Measurements from ENCODE around the gene RHOBTB1.
"Not testable (repeated sequence)": the region's sequence is repeated elsewhere in the genome, so short reads cannot be mapped to it uniquely, and the experiment has no call there.

The RHOBTB1 gene

DNA sequence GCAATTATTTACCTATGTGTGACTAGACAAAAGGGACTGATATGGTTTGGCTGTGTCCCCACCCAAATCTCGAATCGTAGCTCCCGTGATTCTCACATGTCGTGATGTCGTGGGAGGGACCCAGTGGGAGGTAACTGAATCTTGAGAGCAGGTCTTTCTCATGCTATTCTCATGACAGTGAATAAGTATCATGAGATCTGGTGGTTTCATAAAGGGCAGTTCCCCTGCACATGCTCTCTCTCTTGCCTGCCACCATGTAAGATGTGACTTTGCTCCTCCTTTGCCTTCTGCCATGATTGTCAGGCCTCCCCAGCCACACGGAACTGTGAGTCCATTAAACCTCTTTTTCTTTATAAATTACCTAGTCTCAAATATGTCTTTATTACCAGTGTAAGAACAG, 37.2 kb downstream of the RHOBTB1 start:
- not testable (repeated sequence) for DNase-seq (ENCODE audit: low read depth)

DNA sequence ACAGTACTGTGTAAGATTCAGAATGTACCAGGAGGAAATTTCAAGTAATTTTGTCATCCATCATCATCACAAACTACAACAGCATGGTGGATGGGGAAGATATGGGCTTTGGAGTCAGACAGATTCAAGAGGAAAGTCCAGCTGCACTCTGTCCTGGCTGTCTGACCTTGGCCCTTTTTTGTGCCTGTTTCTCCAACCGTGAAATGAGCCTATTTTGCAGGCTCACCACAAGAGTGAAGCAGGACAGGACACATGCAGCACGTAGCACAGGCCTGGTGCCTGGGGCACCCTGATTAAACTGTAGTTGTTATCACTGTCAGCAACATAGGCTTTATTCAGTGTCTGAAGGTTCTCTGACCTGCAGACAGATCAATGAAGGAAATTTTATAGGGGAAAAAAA, 37.6 kb downstream of the RHOBTB1 start:
- no peak for DNase-seq (ENCODE audit: low read depth)

DNA sequence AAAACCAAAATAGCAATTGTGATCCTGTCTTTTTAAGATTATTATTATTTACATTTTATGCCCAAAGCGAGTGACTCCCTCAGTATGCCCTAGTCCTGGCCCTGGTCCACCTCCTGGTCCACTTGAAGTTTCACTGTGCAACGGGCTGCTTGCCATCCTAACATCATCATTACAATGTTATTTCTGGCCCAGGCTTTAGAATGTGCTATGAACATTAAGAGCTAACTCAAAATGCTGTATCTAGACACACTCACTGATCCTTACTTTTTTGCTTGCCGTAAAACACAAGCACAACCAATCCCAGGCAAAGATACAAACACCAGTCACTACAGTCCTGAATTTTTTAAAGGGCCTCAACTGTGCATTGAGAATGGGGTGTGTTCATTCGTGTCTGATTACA, 38.4 kb downstream of the RHOBTB1 start:
- DNase-seq (ENCODE audit: low read depth): no peak

DNA sequence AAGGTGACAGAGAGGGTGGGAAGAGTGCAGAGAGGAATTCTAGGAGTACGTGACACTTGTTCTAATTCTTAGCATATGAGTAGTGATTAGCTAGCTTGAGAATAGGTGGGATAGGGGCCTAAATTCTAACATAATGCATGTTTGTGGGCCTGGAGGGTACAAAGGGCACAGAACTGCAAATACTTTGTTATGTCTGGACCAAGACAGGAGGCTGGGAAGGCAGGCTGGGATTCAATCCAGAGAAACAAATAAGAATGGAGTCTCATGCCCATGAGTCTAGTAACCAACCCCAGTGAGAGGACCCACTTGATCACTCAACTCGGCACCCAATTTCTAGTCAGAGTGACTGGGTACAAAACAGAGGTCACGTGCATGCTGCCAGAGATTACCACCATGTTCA, 40.9 kb downstream of the RHOBTB1 start:
- no peak for DNase-seq (ENCODE audit: low read depth)

DNA sequence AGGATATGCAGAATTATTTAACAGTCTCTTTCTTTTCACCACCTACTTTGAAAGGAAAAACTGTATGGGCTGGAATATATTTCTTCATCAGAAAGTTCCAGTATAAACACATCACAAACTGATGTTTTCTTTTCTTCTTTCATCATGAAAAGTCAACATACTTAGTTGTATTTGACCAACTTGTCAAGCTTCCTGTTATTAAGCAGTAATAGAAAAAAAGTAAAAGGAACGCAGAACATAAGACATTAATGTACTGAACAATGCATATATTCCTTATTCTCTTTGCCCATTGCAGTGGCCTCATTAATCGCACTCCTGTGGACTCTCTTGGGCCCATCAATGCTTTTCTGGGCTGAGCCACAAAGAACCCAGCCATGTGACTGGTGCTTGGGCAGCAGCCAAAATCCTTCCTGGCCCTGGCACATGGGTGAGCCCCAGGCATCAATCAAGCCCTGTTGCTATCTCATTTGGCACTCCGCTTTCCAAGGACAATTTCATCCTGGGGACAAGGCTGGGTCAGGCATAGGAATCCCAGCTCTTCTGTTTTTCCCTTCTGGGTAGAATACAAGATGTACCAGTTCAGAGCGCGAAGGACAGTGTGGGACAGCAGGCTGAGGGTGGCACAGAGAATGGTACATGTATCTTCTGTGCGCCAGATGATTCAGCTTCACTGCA, 42.3 kb downstream of the RHOBTB1 start:
- DNase-seq (ENCODE audit: low read depth): no peak

DNA sequence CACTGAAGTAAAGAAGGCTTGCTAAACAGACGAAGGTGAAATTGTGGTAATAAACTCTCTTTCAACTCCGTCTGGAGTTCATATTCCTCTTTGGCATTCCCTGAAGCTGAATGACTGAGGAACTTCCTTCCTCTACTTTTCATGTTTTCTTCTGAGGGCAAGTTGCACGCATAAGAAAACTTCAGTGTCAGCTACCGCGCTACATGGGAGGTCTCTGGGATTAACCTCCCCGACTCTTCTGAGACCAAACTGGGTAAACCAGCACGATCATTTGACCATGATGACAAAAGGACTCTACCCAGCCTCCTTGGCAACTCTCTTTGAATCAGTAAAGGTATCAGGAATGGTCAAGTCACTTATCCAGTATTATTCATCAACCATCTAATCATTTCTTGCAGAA, 44.7 kb downstream of the RHOBTB1 start:
- no peak for DNase-seq (ENCODE audit: low read depth)

DNA sequence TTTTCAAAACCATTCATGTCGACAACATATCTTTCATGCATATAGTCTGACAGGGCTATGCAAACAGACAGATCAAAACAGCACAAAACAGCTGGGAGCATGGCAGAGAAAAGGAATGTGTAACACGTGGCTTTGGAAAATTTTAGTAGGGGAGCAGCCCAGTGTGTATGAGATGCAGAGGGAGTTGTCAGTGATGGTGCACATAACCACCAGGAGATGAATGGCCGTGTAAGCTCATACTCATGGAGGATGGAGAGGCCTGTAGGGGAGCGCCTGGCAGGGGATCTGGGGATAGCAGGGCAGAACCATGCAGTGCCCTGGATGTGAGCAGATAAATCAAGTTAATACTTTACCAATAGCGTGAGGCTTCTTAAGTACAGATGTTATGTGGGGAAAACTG, 45.7 kb downstream of the RHOBTB1 start:
- no peak for DNase-seq (ENCODE audit: low read depth)

DNA sequence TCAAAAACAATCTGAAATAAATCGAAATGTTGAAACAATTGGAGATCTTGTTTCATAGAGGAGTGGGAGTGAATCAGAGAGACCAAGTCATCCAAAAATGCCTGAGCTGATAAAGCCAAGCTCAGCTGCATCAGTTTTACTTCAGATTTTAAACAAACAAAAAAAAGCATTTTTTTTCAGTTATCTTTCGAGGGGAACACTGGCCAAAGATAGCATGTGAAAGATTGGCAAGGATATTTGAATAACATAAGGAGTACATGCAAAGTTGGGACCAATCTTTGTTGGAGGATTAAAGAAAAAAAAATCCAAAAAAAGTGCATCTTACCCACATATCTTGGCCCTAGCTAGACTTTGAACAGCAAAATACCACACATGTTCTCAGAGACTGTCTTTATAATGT, 47.2 kb downstream of the RHOBTB1 start:
- DNase-seq (ENCODE audit: low read depth): no peak

DNA sequence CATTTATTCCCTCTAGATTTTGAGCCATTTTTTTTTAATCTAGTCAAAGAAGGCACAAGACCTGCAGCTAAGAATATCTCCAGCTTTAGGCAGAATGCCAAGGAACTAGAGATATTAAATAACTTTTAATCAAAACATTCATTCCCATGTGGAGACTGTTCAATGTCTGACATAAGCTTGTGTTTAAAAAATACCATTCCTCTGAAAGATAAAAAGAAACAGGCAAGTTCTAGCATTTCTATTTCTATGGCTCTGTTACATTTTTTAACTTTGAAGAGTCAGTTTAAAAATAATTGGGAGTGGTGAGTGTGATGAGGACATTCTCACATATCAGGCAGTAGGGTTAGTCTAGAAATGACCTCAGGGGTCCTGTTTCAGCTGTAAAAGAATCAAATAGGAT, 48.0 kb downstream of the RHOBTB1 start:
- DNase-seq (ENCODE audit: low read depth): no peak

DNA sequence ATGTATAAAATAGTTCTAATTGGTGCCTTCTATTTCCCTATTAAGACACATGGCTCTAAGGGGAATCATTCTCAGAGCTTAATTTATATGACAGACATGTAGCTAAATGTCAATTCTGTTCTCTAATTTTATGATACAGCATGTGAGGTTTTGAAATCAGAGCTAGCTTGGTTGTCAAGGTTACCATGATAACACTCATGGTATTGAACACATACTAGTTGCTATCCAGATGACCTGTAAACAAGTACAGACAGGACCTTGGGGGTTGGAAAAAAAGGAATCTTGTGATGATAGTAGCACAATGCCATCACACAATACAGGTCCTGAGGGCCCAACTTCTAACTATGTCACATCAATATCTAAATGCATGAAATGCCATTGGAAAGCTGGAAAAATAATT, 49.2 kb downstream of the RHOBTB1 start:
- DNase-seq (ENCODE audit: low read depth): no peak

DNA sequence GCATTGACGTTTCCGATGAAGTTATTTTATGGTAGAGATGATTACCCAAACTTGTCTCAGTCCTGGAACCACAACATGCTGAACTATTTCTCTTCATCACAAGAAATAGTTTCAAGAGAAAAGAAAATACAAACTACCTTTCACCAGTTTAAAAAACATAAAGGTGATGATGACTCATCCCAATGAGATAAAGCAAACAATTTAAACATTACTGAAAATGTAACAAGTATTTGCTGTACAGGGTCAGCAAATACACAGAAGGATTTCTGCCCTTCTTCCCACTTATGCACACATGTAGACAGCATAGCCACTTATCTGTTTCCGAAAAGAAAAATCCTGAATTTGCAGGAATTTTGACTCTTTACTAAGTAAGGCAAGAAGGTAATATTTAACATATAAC, 50.8 kb downstream of the RHOBTB1 start:
- no peak for DNase-seq (ENCODE audit: low read depth)

DNA sequence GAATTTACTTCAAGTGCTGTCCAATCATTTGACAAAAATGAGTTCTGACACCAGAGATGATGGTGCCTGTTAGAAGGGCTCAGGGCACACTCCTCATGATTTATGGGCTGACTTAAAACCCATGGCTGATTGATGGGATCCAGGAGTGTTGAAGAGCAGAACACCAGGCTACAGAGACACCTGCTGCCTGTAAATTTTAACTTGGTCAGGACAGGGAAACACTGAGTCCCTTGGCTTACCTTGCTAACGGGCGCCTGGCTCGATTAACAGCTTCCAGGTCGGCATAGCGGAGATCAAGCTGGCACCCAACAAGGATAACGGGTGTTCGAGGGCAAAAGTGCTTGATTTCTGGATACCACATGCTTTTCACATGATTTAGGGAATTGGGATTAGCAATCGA, 51.4 kb downstream of the RHOBTB1 start:
- no peak for DNase-seq (ENCODE audit: low read depth)

DNA sequence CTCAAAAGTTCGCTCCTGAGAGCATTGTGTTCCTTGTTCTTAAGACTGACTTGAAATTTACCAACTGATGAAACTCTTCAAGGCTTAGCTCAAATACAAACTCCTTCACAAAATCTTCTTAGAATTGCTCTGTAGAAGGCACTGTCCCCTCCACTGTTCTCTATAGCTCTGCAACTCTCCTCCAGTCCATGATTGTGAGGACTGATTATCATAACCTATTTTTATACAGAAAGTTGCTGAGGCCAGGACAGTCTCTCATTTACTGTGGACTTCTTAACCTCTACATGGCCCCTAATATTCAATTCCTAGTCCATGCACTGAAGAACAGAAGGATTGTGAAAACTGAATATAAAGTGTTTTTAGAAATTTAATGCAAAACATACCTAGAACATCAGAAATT, 53.2 kb downstream of the RHOBTB1 start:
- no peak for DNase-seq (ENCODE audit: low read depth)

DNA sequence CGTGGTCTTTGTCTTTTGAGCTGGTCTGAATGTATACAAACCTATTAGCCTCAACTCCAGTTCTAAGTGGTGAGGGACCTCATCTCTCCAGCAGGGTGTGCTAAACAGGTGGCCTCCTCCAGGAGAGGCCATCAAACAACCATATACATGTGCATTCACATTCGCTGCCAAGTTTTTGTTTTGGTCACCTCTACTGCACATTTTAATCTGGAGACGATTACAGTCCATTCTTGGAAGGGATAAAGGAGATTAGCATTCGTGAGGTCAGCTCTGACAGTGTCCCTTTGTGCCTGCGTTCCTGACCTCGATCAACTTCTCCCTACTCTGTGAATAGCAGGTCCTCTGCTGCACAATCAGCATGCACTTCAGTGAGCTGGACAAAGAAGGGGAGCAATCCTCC, 60.8 kb downstream of the RHOBTB1 start:
- DNase-seq (ENCODE audit: low read depth): no peak

DNA sequence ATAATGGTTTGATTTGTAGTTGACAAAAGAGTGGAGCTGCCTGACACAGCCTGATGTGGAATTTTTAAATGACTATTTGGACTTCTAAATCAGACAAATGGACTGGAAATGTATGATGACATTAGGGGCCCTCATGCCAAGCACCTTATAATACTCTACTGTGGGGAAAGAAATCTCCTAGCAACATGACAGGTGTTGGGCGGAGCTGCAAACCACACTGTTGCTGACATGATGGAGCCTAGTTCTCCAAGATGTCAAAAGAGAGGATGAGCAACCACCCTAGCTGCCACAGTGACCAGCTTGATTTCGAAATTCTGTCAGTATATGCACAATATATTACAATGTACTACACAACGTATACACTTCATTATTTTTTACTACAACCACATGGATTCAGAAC, 65.8 kb downstream of the RHOBTB1 start:
- no peak for DNase-seq (ENCODE audit: low read depth)

DNA sequence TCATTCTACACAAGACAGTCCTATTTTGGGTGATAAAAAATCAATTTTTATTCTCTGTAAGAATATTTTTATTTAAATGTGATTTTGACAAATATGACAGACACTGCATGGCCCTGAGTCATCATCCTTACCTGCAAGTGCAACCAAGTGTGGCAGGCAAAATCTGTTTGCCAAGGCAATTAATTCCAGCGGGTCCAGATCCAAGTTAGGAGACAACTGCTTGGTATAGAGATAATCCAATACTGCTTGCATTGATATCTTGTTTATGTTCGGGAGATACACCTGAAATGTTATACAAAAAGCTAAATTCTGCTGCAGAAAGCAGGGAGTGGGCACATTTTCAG, 66.2 kb downstream of the RHOBTB1 start:
- no peak for DNase-seq (ENCODE audit: low read depth)

DNA sequence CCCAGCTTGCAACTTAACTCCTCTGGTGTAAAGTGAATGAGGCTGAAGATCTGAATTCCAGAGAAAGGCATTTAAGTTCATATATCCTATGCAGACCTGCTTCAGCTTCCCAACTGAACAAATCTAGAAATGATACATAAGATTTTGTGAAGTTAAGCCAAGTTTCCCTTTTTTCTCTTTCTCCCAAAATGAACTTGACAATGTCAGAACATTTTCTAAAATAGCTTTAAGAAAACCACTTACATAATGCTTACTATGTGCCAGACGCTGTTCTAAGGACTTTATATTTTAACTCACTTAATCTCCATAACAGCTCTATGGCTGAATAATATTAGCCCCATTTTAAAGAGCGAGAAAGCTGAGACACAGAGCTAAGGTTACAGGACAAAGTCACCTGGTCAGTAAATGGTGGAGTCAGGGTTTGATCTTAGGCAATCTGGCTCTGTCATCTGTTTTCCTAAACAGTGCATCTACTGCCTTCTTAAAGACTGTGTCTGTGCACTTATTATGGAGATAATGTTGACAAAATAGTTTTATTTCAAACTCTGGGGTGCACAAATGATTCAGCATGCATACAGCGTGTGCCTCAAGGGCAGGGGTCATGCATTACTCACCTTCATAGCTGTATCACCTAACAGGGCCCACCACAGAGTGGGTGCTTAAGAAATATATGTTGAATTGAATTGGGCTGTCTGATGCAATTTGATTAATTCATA, 66.8 kb downstream of the RHOBTB1 start:
- no peak for DNase-seq (ENCODE audit: low read depth)

DNA sequence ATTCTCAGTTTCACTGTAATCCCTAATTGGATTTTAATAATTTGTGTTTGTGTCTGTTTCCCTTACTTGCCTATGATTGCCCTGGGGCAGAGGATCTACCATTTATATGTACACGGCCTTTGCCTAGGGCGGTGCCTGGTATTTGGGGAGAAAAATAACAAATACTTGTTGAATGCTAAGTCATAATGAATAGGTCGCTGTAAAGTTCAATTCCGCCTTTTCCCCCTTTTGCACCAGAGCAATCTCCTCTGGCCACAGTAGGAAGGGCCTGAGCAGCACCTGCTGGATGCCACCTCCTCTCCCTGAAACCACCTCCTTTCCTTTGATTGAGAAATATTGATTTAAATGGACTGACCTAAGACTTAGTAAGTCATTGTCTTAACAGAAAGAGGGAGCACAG, 70.2 kb downstream of the RHOBTB1 start:
- no peak for DNase-seq (ENCODE audit: low read depth)

DNA sequence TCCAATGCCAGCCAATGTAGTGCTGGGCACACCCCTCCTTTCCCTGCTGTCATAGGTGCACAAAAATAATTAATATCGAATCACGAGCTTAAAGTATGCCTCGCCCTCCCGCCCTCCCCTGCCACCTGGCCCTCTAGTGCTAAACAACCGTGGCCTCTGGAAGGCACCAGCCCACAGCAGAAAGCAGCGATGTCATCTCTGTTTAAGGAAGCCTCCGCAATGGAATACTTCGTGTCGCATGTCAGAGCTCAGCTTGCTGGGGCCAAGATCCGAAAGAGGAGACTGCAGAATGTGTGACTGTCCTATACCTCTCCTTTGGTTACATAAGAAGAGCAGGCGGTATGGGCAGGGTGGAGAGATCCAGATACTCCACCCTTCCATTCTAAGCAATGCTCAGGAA, 71.5 kb downstream of the RHOBTB1 start:
- no peak for DNase-seq (ENCODE audit: low read depth)

DNA sequence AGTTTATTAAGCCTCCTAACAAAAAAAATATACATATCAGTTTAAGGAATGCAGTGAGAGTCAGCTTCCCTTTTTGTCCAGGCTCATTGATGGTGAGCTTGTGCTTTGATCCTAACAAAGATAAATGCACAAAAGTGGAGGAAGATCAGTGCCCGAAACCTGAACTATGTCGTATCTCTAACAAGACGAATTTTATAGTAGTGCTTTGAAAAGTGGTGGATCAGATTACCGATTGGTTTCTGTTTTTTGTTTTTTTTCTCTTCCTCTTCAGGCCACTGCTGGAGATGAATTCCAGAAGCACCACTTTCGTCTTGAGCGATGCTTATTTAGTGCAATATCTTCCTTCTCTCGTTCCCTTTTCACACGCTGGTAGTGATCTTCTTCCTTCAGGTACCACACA, 72.8 kb downstream of the RHOBTB1 start:
- DNase-seq (ENCODE audit: low read depth): no peak

DNA sequence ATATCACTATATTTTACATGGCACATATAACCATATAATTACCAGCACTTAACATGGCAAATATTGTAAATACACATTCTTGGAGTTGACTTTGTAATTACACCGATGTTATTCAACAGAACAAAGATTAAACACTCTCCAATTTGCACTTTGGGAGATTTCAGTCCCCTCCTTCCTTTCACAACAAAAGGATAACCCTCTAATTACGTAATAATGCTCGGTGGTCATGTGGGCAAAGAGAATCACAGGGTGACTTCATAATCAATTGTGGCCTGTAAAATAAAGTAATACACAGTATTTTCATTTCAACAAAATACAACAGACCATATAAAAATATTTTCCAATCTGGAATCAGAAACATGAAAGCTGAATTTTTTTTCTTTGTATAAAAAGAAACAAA, 73.2 kb downstream of the RHOBTB1 start:
- no peak for DNase-seq (ENCODE audit: low read depth)

DNA sequence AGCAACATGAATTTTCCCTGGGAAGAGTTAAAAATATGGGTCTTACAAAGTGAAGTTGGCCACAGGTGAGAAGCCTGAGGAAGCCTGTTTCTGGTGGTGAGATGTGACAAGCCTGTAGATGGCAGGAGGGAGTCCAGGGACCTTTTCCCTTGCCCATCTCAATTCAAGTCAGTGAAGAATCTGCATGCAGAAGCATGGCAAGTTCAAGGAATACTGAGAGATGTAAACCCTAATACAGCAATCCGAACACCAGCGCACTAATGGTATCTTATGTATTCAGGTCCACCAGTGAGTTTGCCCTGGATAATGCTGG, 73.6 kb downstream of the RHOBTB1 start:
- DNase-seq (ENCODE audit: low read depth): no peak

DNA sequence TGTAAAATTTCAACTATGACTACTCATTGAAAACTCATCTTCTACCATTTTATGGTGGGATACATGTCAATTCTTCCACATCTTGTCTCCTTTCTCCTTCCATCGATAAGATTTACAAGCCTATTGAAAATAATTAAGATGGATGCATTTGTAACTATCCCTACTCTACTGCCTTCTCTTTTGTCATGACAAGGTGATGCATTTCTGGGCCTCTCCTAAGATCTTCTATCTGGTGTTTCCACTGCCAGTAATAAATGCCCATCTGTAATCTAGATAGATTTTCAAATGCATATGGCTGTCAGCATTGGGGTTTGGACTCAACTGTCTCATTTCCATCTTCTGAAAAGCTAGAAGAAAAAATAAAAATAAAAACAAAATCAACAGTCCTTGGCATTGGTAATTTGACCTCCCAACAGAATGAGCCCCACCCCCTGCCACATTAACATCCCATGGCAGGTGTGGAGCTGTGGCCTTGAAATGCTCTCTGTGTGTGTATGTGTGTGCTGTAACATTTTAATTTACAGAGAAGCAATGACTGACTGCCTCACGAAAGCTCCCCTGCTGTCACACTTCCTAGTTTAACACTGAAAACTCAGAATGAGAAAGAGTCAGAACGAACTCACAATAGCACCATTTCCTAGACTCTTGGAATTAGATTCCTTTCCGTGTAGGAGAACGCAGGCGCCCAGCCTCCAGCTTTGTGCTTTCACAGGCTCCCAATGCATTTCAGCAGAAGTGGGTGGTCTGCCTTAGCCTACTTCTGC, 74.2 kb downstream of the RHOBTB1 start:
- no peak for DNase-seq (ENCODE audit: low read depth)

DNA sequence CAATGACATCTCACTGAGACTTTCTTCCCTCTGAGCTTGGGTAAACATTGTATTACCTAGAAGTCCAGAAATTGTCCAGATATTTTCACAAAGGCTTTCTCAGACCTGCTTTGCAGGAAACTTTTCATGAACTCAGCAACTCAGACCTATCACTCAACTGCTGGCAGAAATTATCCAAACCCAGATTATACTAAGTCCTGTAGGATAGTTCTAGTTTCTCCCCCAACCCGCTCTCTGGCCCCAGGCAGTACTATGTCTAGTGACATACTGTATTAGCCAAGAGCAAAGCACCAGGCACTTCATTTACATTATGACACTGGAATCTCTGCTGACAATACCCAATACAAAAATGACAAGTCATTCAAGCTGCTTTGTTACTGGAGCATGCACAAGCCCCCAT, 75.0 kb downstream of the RHOBTB1 start:
- DNase-seq (ENCODE audit: low read depth): no peak
